MM.1S (cell line): Measurements from ENCODE around the gene DKK1.

Source experiments
- DNase-seq: peaks from one replicate; pipeline ENCODE4 v3.0.0-alpha.2; 2015
- H2AFZ ChIP-seq: fragments of 300-600 bp; sonication (generic); 2 replicates; pipeline ENCODE4 v1.6.0; 2016; ENCODE audit warnings: antibody characterized with exemption, low read length
- H3F3A ChIP-seq: fragments of 300-600 bp; sonication (generic); 2 replicates; pipeline ENCODE4 v1.6.1; 2016; ENCODE audit warnings: mild to moderate bottlenecking, antibody characterized with exemption, low read length, moderate library complexity, mixed read lengths; ENCODE audit not compliant: insufficient read depth
- H3K27ac ChIP-seq: fragments of 300-600 bp; sonication (generic); 2 replicates; pipeline ENCODE4 v1.5.1; 2016; ENCODE audit warnings: mild to moderate bottlenecking, low read length
- H3K27me3 ChIP-seq: fragments of 300-600 bp; sonication (generic); replicated peaks from 2 replicates; pipeline ENCODE4 v1.6.0; 2016; ENCODE audit warnings: low read length; ENCODE audit not compliant: insufficient read depth
- H3K36me3 ChIP-seq: fragments of 300-600 bp; sonication (generic); replicated peaks from 2 replicates; pipeline ENCODE4 v1.6.1; 2016; ENCODE audit warnings: mild to moderate bottlenecking, low read length, mixed read lengths; ENCODE audit not compliant: insufficient read depth
- H3K4me1 ChIP-seq: fragments of 300-600 bp; sonication (generic); 2 replicates; pipeline ENCODE4 v1.6.1; 2016; ENCODE audit warnings: low read length, mixed read lengths
- H3K4me2 ChIP-seq: fragments of 300-600 bp; sonication (generic); 2 replicates; pipeline ENCODE4 v1.6.0; 2016; ENCODE audit warnings: low read depth, low read length
- H3K4me3 ChIP-seq: fragments of 300-600 bp; sonication (generic); 2 replicates; pipeline ENCODE4 v1.5.1; 2016; ENCODE audit warnings: low read length, mixed read lengths
- H3K79me2 ChIP-seq: fragments of 300-600 bp; sonication (generic); 2 replicates; pipeline ENCODE4 v1.6.1; 2016; ENCODE audit warnings: mixed run types, low read length, mixed read lengths
- H3K9ac ChIP-seq: fragments of 300-600 bp; sonication (generic); 2 replicates; pipeline ENCODE4 v1.6.1; 2016; ENCODE audit warnings: low read length, mixed read lengths
- H3K9me2 ChIP-seq: fragments of 300-600 bp; sonication (generic); replicated peaks from 2 replicates; pipeline ENCODE4 v1.6.1; 2016; ENCODE audit warnings: mild to moderate bottlenecking, low read length, mixed read lengths; ENCODE audit not compliant: insufficient read depth
- H3K9me3 ChIP-seq: fragments of 300-600 bp; sonication (generic); replicated peaks from 2 replicates; pipeline ENCODE4 v1.6.1; 2016; ENCODE audit warnings: mild to moderate bottlenecking, low read length, mixed read lengths; ENCODE audit not compliant: insufficient read depth
- H4K20me1 ChIP-seq: fragments of 300-600 bp; sonication (generic); 2 replicates; pipeline ENCODE4 v1.6.1; 2016; ENCODE audit warnings: mild to moderate bottlenecking, low read length, moderate library complexity, mixed read lengths; ENCODE audit not compliant: insufficient read depth
- EZH2 ChIP-seq: fragments of 300-600 bp; sonication (generic); optimal IDR thresholded peaks from 2 replicates; pipeline ENCODE3; 2017; ENCODE audit warnings: low read depth, mild to moderate bottlenecking, antibody characterized with exemption, low read length, mixed read lengths
- EZH2phosphoT487 ChIP-seq: fragments of 300-600 bp; sonication (generic); IDR thresholded peaks from 2 replicates; pipeline ENCODE4 v1.6.1; 2018; ENCODE audit warnings: antibody characterized with exemption, low read length
- TF ChIP-seq, protein P1 (sequence below): fragments of 300-600 bp; sonication (generic); IDR thresholded peaks from 2 replicates; pipeline ENCODE4 v1.5.1; 2016; ENCODE audit warnings: antibody characterized with exemption, low read length, mixed read lengths

Gene DKK1

DNA sequence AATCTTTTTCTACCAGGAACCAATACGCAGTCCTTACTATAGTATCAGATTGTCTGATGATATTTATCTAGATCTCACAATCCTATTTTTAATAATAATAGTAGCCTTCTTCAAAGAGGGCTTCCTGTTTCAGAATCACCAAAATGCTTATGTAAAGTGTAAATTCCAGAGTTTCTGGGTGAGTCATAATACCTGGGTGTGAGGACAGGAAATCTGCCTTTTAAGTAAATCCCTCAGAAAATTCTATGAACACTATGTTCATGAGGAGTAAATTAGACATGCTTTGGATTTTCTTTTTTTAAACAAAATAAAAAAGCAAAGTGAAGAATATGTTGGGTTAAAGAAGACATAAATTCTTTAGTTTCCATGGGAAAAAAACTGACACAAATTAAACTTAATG is 20.5 kb downstream of the DKK1 start:
- no peaks in the 10 kb centered on the region for H3K79me2 ChIP-seq
- H3K9me3 ChIP-seq: no peaks in the 10 kb centered on the region
- no peaks in the 10 kb centered on the region for H3K27me3 ChIP-seq
- peaks cover 8% of the 10 kb centered on the region; the same call in 1 of the 2 replicates for H3K4me1 ChIP-seq
- TF ChIP-seq, protein P1, sequence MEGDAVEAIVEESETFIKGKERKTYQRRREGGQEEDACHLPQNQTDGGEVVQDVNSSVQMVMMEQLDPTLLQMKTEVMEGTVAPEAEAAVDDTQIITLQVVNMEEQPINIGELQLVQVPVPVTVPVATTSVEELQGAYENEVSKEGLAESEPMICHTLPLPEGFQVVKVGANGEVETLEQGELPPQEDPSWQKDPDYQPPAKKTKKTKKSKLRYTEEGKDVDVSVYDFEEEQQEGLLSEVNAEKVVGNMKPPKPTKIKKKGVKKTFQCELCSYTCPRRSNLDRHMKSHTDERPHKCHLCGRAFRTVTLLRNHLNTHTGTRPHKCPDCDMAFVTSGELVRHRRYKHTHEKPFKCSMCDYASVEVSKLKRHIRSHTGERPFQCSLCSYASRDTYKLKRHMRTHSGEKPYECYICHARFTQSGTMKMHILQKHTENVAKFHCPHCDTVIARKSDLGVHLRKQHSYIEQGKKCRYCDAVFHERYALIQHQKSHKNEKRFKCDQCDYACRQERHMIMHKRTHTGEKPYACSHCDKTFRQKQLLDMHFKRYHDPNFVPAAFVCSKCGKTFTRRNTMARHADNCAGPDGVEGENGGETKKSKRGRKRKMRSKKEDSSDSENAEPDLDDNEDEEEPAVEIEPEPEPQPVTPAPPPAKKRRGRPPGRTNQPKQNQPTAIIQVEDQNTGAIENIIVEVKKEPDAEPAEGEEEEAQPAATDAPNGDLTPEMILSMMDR: no peak
- no peak for TF ChIP-seq EZH2phosphoT487
- TF ChIP-seq EZH2: no peak
- H3K36me3 ChIP-seq: no peaks in the 10 kb centered on the region
- no peak for DNase-seq
- H3K27ac ChIP-seq: no peak overlapping the region
- H3F3A ChIP-seq: no peaks in the 10 kb centered on the region
- H3K9ac ChIP-seq: no peak overlapping the region
- H3K4me2 ChIP-seq: no peak overlapping the region
- no peak overlapping the region for H2AFZ ChIP-seq
- H3K4me3 ChIP-seq: no peak overlapping the region
- H4K20me1 ChIP-seq: no peaks in the 10 kb centered on the region
- no peaks in the 10 kb centered on the region for H3K9me2 ChIP-seq

DNA sequence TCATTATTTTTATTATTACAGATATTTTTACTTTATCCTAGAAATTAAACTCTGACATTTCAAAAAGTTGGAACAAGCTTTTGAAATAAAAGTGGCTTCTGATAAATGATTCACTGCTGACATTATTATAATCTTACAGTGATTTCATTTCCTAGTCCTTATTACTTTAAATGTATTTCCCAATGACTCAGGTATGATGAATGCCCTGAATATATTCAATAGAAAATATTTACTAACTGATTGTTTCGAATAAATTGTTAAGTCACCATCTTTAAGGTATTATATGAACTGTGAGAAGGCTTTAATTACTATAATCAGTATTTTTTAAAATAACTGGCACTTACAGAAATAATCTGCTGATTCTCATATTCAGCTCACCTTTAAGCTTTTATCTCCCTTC is 21.6 kb downstream of the DKK1 start:
- DNase-seq: no peak
- Histone ChIP-seq H2AFZ (no peak overlapping the region), H3K9me2 (no peaks in the 10 kb centered on the region), H3K4me2 (no peak overlapping the region), H3K27ac (no peak overlapping the region), H3F3A (no peaks in the 10 kb centered on the region), H3K36me3 (no peaks in the 10 kb centered on the region), H3K4me1 (peaks cover 8% of the 10 kb centered on the region; the same call in 1 of the 2 replicates), H3K27me3 (no peaks in the 10 kb centered on the region), H3K9ac (no peak overlapping the region), H4K20me1 (no peaks in the 10 kb centered on the region), H3K4me3 (no peak overlapping the region), H3K9me3 (no peaks in the 10 kb centered on the region), H3K79me2 (no peaks in the 10 kb centered on the region)
- TF ChIP-seq, protein P1: no peak

DNA sequence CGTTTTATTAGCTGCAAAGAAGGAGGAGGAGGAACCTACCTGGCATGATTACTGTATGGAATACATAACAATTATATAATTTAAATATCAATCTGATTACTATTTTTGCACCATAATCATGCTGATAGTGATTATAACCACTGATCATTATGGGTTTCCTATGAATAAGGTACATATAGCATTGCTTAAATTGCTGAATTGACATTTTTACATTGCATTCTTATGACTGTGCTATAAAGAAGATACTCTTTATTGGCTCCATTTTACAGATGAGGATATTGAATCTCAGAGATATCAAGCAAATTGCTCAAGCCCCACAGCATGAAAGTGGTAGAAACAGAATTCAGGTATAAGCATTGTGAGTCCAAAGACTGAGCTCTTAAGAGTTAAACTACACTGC is 23.1 kb downstream of the DKK1 start:
- Histone ChIP-seq H3K36me3 (no peaks in the 10 kb centered on the region), H2AFZ (no peak overlapping the region), H3K9ac (no peak overlapping the region), H3K79me2 (no peaks in the 10 kb centered on the region), H3K9me3 (no peaks in the 10 kb centered on the region), H3F3A (no peaks in the 10 kb centered on the region), H3K4me2 (no peak overlapping the region), H3K27ac (no peak overlapping the region), H3K4me3 (no peak overlapping the region), H3K4me1 (peaks cover 8% of the 10 kb centered on the region; the same call in 1 of the 2 replicates), H3K27me3 (no peaks in the 10 kb centered on the region), H4K20me1 (no peaks in the 10 kb centered on the region), H3K9me2 (no peaks in the 10 kb centered on the region)
- DNase-seq: no peak
- TF ChIP-seq EZH2: no peak
- TF ChIP-seq, protein P1: no peak
- TF ChIP-seq EZH2phosphoT487: no peak
